GM12878 (cell line): ENCODE measurements around the gene RPS6KA4. TPM values are rescaled to one million over a fixed set of nuclear protein-coding genes. Genes with fewer than 3 reads are reported as not detected.

ENCODE experiments used
- ATAC-seq: fragments of 200-7000 bp; cut with Tn5 transposase; 3 replicates; pipeline ENCODE4 v1.9.1; 2020; ENCODE audit warnings: mild to moderate bottlenecking, moderate library complexity
- BruUV-seq: library from RNA; stranded (reverse); fragments of 400-500 nt; replicated peaks from 2 replicates; lab custom pipeline; 2021; lab: Mats Ljungman, UMichigan
- CTCF ChIA-PET: fragments of 300-600 bp; sonication (Branson Sonifier 250); formaldehyde crosslinking; extraction: SDS; loops from one replicate; lab custom pipeline; 2021; ENCODE audit warnings: inconsistent platforms; lab: Yijun Ruan, JAX
- POLR2A ChIA-PET: fragments of 350-600 bp; formaldehyde crosslinking; extraction: SDS; loops from one replicate; lab custom pipeline; 2021; ENCODE audit warnings: inconsistent platforms; lab: Charles Lee
- RAD21 ChIA-PET: fragments of 300-600 bp; sonication (Branson Sonifier 250); formaldehyde crosslinking; loops from one replicate; lab custom pipeline; 2023; ENCODE audit warnings: antibody characterized with exemption; ENCODE audit not compliant: unreplicated experiment; lab: Charles Lee
- SMC1A ChIA-PET: fragments of 300-600 bp; sonication (Branson Sonifier 250); formaldehyde crosslinking; loops from one replicate; lab custom pipeline; 2023; ENCODE audit not compliant: unreplicated experiment, uncharacterized antibody; lab: Charles Lee
- DNase-seq: peaks from one replicate; pipeline ENCODE4 v3.0.0-alpha.2; 2011; ENCODE audit warnings: low read depth, low spot score
- FAIRE-seq: peaks from 3 replicates; lab custom pipeline; 2011; peaks lifted over from hg19 to GRCh38; lab: Jason Lieb, UNC
- H2AFZ ChIP-seq: 2 replicates; pipeline ENCODE4 v1.6.0; 2011; ENCODE audit warnings: low read depth, low read length, control low read depth; ENCODE audit not compliant: control insufficient read depth
- H3K27ac ChIP-seq: 2 replicates; pipeline ENCODE4 v1.5.1; 2011; ENCODE audit warnings: control low read depth; ENCODE audit not compliant: control insufficient read depth, insufficient read depth
- H3K27me3 ChIP-seq, 2 experiments: replicated peaks in 1 of 2; 2 replicates each; pipeline versions ENCODE4 v1.6.0 to v1.6.1; 2011; ENCODE audit warnings: low read length in 1 of 2; ENCODE audit not compliant: control insufficient read depth in 2 of 2, insufficient read depth in 2 of 2
- H3K36me3 ChIP-seq, 2 experiments: 2 replicates each; pipeline ENCODE4 v1.5.1; 2011; ENCODE audit warnings: low read length in 1 of 2; ENCODE audit not compliant: control insufficient read depth in 2 of 2, insufficient read depth in 2 of 2
- H3K4me1 ChIP-seq: 2 replicates; pipeline ENCODE4 v1.6.1; 2011; ENCODE audit warnings: mild to moderate bottlenecking, low read length, moderate library complexity, mixed read lengths; ENCODE audit not compliant: control insufficient read depth, insufficient read depth
- H3K4me2 ChIP-seq: 2 replicates; pipeline ENCODE4 v1.6.0; 2011; ENCODE audit warnings: control low read depth; ENCODE audit not compliant: control insufficient read depth, insufficient read depth
- H3K4me3 ChIP-seq: fragments of 200-600 bp; sonication (generic); 2 replicates; pipeline ENCODE4 v1.5.1; 2016
- H3K79me2 ChIP-seq: 2 replicates; pipeline ENCODE4 v1.6.0; 2011; ENCODE audit warnings: low read length; ENCODE audit not compliant: control insufficient read depth, insufficient read depth
- H3K9ac ChIP-seq: 2 replicates; pipeline ENCODE4 v1.8.0; 2011; ENCODE audit warnings: low read length, control low read depth, mixed read lengths; ENCODE audit not compliant: control insufficient read depth, insufficient read depth
- H3K9me3 ChIP-seq: replicated peaks from 3 replicates; pipeline ENCODE4 v1.5.1; 2011; ENCODE audit warnings: mild to moderate bottlenecking, low read length; ENCODE audit not compliant: control insufficient read depth, insufficient read depth
- H4K20me1 ChIP-seq: 2 replicates; pipeline ENCODE4 v1.6.0; 2011; ENCODE audit not compliant: control insufficient read depth, insufficient read depth
- CBX5 ChIP-seq: sonication (generic); IDR thresholded peaks from 2 replicates; pipeline ENCODE4 v1.6.1; 2016; ENCODE audit warnings: low read depth, moderate library complexity, mild to moderate bottlenecking, inconsistent platforms
- POLR2A ChIP-seq: IDR thresholded peaks from 2 replicates; pipeline ENCODE4 v1.6.1; 2011; ENCODE audit warnings: low read depth, mild to moderate bottlenecking, low read length
- SREBF2 ChIP-seq: IDR thresholded peaks from 2 replicates; pipeline ENCODE4 v1.6.1; 2012; ENCODE audit warnings: mild to moderate bottlenecking, low read length
- WGBS: methylation state at CpG from one replicate; pipeline ENCODE4 v1.1.6; 2016; ENCODE audit warnings: low lambda C conversion rate; ENCODE audit not compliant: insufficient replicate concordance, insufficient coverage; ENCODE audit errors: missing lambda C conversion rate; 5-methylcytosine and 5-hydroxymethylcytosine counted together
- in situ Hi-C: fragments of 300-500 bp; cut with MboI; formaldehyde crosslinking; loops from 9 replicates; pipeline ENCODE4 v1.14.3; 2018; ENCODE audit warnings: mixed read lengths
- intact Hi-C: fragments of 100-400 bp; cut with micrococcal nuclease; formaldehyde crosslinking; loops from one replicate; pipeline ENCODE4 v1.14.2; 2022; ENCODE audit not compliant: unreplicated experiment
- polyA plus RNA-seq, 11 experiments: library from polyadenylated mRNA; depleted of rRNA in 4 of 11; unstranded in 6 of 11; stranded (reverse) in 5 of 11; fragments of >200 nt; fragmentation: Nextera tagmentation in 4 of 11; fragmentation: Illumina TruSeq in 1 of 11; extraction: Ambion mirVana in 4 of 11; extraction: Trizol in 1 of 11; gene quantifications; 1 replicate in 1 of 11; 2 replicates in 10 of 11; pipeline versions ENCODE4 v1.2.1 to v1.2.3, GENCODE V29; 2011 to 2016; ENCODE audit warnings: inconsistent platforms in 2 of 11, missing spikeins in 2 of 11, low read depth in 1 of 11
- total RNA-seq, 4 experiments: library from RNA; depleted of rRNA in 3 of 4; stranded (reverse); fragments of >200 nt in 3 of 4; fragmentation: Illumina TruSeq in 1 of 4; extraction: Trizol in 1 of 4; gene quantifications; 2 replicates each; pipeline versions ENCODE4 v1.2.1 to v1.2.3, GENCODE V29; 2013 to 2021

The RPS6KA4 gene
- total and polyA plus RNA-seq, 10 of the 15 experiments (the other 5 are each of a cell fraction or from before 2014, with no cell fraction given) = 0.34 to 32.6 (median 11.3) TPM

DNA sequence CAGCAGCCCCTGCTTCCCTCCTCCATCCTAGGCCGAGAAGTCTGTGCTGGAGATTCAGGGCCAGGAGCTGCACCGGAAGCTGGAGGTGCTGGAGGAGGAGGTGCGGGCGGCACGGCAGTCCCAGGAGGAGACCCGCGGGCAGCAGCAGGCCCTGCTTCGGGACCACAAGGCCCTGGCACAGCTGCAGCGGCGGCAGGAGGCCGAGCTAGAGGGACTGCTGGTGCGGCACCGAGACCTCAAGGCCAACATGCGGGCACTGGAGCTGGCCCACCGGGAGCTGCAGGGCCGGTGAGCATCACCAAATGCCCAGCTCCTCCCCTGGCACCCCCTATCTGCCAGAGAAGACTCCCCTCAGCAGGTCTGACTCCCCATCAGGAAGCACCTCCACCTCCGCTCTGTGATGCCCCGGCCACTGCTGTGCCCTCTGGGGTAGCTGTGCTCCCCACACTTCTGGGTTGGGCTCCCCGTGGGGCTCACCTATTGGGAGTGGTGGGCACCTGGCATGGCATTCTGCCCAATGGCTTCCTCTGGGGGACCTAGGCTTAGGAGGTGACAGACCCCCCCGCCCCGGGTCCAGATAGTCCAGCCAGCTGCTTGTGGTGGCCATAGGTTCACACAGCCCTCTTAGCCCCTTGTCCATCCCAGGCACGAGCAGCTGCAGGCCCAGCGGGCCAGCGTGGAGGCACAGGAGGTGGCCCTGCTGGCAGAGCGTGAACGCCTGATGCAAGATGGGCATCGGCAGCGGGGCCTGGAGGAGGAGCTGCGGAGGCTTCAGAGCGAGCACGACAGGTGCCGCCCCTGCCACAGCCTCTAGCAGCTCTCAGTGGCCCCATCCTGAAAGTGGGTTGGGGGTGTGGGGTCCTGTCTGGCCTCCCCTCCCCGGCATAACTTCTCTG is 6.6 kb upstream of the RPS6KA4 start:
- no peak overlapping the region for H3K27ac ChIP-seq
- no peaks in the 10 kb centered on the region for H3K79me2 ChIP-seq
- DNase-seq = no peak
- SMC1A ChIA-PET = interaction anchor here (0.9 to 1.3 kb wide), 3 partner anchors 9 to 48 kb away, joined by 3 read pairs; partner anchors contain the start of genes PRDX5 and TRMT112
- CTCF ChIA-PET = interaction anchor here (1.1 to 7.3 kb wide), 7 partner anchors 12 to 337 kb away, joined by 3 to 143 read pairs (median 4); partner anchors contain the start of genes CATSPERZ, CCDC88B, ESRRA and FERMT3
- no peak overlapping the region for H3K9ac ChIP-seq
- ATAC-seq = no peak
- H4K20me1 ChIP-seq = no peaks in the 10 kb centered on the region
- no peak overlapping the region for H3K4me2 ChIP-seq
- intact Hi-C loops (no loop called here), in situ Hi-C loops (no loop called here)
- FAIRE-seq = no peak
- no peak for TF ChIP-seq SREBF2
- TF ChIP-seq POLR2A = 0 out of 2 replicates have a peak, but pooled peaks have one; percentile 0
- TF ChIP-seq CBX5 = no peak
- peaks cover 0 to 6% of the 10 kb centered on the region in 2 experiments; a peak in 2 of 4 replicates for H3K36me3 ChIP-seq
- no TSS peak for BruUV-seq
- H3K27me3 ChIP-seq = no peaks in the 10 kb centered on the region
- H3K9me3 ChIP-seq = no peaks in the 10 kb centered on the region
- RAD21 ChIA-PET = interaction anchor here (1.0 to 9.7 kb wide), 3 partner anchors 11 to 47 kb away, joined by 3 to 176 read pairs (median 53); partner anchors contain the start of genes CCDC88B, ESRRA, PRDX5 and TRMT112
- no peaks in the 10 kb centered on the region for H3K4me1 ChIP-seq
- H2AFZ ChIP-seq = no peak overlapping the region
- no peak overlapping the region for H3K4me3 ChIP-seq
- POLR2A ChIA-PET = interaction anchor here (0.6 to 1.4 kb wide), 5 partner anchors 12 to 550 kb away, joined by 3 to 7 read pairs (median 4); partner anchors contain the start of genes PRDX5 and TRMT112
- WGBS = 88% methylated on average over 31 of the region's 33 CpGs
